Right ventricle myocardium superior (tissue), 1 donor: Measurements from ENCODE around the gene SAMD4B. TPM values are rescaled to one million over a fixed set of nuclear protein-coding genes. Genes with fewer than 3 reads are reported as not detected.

ENCODE experiments used
- ATAC-seq: fragments of 200-7000 bp; cut with Tn5 transposase; one replicate; pipeline ENCODE4 v1.9.1; 2020; ENCODE audit warnings: mild to moderate bottlenecking; ENCODE audit not compliant: poor library complexity
- DNase-seq: peaks from one replicate; pipeline ENCODE4 v3.0.0-alpha.2; 2020
- intact Hi-C: fragments of 100-400 bp; cut with DNase I; formaldehyde crosslinking; loops from one replicate; pipeline ENCODE4 v1.11.2; 2022
- total RNA-seq: library from RNA; stranded (reverse); fragmentation: NEBNext Ultra II Directional; extraction: Animal tissue kit (Norgen Biotek cat#: 25700); gene quantifications from one replicate; pipeline ENCODE4 v1.2.1, GENCODE V29; 2021
- donor health status: DM: no; HTN: yes; CAD: no; lungs with severe emphysema.

SAMD4B gene
- total RNA-seq, 1 donor from 2014 or later: 43.1 TPM

- ATAC-seq (no peak), DNase-seq (peak; percentile 69)
- intact Hi-C loops: no loop called here
Measured at GRCh38 chr19:39401549-39402345, 59.5 kb downstream of the SAMD4B start.

GRCh38 chr19:39402346-39403300, 60.4 kb downstream of the SAMD4B start:
- DNase-seq (peak; percentile 96), ATAC-seq (peak; percentile 52)
- intact Hi-C loops: no loop called here

- intact Hi-C loops: no loop called here
- ATAC-seq: peak; percentile 55
Measured at GRCh38 chr19:39403331-39404312, 61.4 kb downstream of the SAMD4B start.

DNA sequence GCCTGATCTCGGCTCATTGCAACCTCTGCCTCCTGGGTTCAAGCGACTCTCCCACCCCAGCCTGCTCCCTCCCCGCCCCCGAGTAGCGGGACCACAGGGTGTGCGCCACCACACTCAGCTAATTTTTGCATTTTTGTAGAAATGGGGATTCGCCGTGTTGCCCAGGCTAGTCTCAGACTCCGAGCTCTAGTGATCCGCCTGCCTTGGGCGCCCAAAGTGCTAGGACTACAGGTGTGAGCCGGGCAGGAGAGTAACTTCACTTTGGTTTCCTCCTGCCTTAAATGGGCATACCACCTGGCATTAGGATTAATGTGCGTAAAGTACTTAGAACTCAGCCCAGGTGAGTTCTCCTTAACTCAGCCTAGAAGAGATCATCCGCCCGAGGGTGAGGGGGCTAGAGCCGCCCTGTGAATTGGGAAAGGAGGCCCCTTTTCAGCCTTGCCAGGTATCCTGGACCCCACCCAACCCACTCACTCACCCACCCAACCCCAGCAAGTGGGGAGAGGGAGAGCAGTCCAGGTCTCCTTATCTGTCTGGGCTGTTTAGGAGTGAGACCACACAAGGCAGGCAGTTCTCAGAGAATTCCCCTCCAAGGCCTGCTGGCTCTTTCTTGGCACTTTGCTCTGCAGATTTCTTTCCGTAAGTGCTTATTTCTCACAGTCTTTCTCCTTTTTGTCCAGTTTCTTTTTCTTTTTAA, 63.2 kb downstream of the SAMD4B start:
- no peak for ATAC-seq
- intact Hi-C loops: no loop called here
- DNase-seq: peak; percentile 37

More at GRCh38 chr19:39403331-39404312, 61.4 kb downstream of the SAMD4B start:
- DNase-seq: peak; percentile 99

- peak; percentile 0 for ATAC-seq
Measured at GRCh38 chr19:39405958-39406655, 63.9 kb downstream of the SAMD4B start.

GRCh38 chr19:39406656-39407409, 64.6 kb downstream of the SAMD4B start, which contains the start of gene ZFP36:
TSS of gene ZFP36 (plus strand) at chr19:39406847. CDS start at chr19:39406905, 58 bp downstream.
- intact Hi-C loops: no loop called here
- peak; percentile 52 for ATAC-seq
- peak; percentile 94 for DNase-seq

More at GRCh38 chr19:39405958-39406655, 63.9 kb downstream of the SAMD4B start:
- DNase-seq: peak; percentile 40
- intact Hi-C loops: no loop called here

- no peak for ATAC-seq
- no peak for DNase-seq
- intact Hi-C loops: no loop called here
Measured at GRCh38 chr19:39407410-39407659, 65.1 kb downstream of the SAMD4B start.

DNA sequence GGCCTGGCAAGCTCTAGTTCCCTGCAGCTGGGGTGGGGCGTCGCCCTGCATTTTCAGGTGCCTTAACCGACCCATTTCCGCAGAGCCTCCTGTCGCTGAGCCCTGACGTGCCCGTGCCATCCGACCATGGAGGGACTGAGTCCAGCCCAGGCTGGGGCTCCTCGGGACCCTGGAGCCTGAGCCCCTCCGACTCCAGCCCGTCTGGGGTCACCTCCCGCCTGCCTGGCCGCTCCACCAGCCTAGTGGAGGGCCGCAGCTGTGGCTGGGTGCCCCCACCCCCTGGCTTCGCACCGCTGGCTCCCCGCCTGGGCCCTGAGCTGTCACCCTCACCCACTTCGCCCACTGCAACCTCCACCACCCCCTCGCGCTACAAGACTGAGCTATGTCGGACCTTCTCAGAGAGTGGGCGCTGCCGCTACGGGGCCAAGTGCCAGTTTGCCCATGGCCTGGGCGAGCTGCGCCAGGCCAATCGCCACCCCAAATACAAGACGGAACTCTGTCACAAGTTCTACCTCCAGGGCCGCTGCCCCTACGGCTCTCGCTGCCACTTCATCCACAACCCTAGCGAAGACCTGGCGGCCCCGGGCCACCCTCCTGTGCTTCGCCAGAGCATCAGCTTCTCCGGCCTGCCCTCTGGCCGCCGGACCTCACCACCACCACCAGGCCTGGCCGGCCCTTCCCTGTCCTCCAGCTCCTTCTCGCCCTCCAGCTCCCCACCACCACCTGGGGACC, 65.6 kb downstream of the SAMD4B start:
- peak; percentile 67 for DNase-seq
- ATAC-seq: no peak
- intact Hi-C loops: no loop called here

- intact Hi-C loops: no loop called here
- no peak for ATAC-seq
- peak; percentile 50 for DNase-seq
Measured at GRCh38 chr19:39408392-39409207, 66.4 kb downstream of the SAMD4B start.

- DNase-seq: peak; percentile 95
- peak; percentile 49 for ATAC-seq
- intact Hi-C loops: no loop called here
Measured at GRCh38 chr19:39409208-39410016, 67.2 kb downstream of the SAMD4B start.

GRCh38 chr19:39410017-39410830, 68.0 kb downstream of the SAMD4B start:
- intact Hi-C loops: no loop called here
- DNase-seq (peak; percentile 92), ATAC-seq (peak; percentile 31)

DNA sequence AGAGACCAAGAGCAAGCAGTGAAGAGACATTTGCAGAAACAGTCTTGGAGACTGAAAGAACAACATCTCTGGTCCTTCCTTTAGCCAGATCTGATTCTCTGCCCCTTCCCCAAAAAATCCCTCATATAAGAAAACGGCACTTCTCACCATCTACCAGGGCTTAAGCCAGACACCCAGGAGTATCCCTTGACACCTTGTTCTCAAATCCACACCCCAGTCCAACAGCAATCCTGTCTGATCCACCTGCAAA, 68.5 kb downstream of the SAMD4B start:
- ATAC-seq (no peak), DNase-seq (no peak)
- intact Hi-C loops: no loop called here

DNA sequence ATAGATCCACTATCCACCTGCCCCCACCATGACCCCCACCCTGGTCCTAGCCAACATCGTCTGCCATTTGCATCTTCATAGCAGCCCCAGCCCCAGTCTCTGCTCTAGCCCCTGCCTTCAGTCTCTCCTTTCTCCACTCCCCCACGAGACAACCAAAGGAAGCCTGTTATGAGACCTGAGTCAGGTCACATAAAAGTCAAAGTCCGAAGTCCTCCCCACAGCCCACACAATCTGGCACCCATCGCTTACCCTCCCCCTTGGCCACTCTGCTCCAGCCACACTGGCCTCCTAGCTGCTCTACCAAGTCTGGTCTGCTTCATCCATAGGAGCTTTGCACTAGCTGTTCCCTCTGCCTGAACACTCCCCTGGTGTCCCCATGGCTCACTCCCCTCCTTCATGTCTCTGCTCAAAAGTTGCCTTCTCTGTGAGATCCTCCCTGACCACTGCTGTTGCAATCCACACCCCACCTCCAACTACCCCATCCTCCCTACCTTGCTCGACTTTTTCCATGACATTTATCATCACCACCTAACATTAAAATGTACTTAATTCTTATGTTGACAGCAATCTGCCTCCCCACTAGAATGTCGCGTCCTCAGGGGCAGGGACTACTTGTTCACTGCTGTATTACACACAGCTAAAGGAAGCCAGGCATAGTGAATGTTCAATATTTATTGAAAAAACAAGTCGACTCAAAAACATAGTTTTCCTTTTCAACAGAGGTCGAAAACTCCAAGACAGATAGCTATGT, 69.0 kb downstream of the SAMD4B start:
- intact Hi-C loops: no loop called here
- DNase-seq (peak; percentile 55), ATAC-seq (no peak)

DNA sequence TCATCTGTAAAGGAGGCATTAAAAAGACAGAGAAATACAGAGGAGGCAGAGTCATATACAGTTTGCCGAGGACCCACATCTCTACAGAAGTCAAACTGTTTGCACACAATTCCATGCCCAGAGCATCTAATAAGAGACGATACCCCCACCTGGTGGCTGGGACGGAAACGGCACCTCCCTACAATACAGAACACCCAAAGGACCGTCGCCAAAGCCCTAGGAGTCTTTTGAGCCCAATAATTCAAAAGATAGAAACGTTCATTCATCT, 69.5 kb downstream of the SAMD4B start:
- intact Hi-C loops: no loop called here

More for the DNA sequence above, 69.5 kb downstream of the SAMD4B start:
- ATAC-seq (peak; percentile 44), DNase-seq (peak; percentile 96)
